Esophagus muscularis mucosa (tissue), 4 donors: ENCODE measurements around the gene RCBTB1. TPM values are rescaled to one million over a fixed set of nuclear protein-coding genes. Genes with fewer than 3 reads are reported as not detected.

Experiments
- DNase-seq: peaks from one replicate; pipeline ENCODE4 v3.0.0-alpha.2; 2017; ENCODE audit errors: extremely low spot score
- H3K27ac ChIP-seq, 4 donors: fragments of 200-600 bp; sonication (generic); replicated peaks in 1 of 4; 1 replicate in 3 of 4; 2 replicates in 1 of 4; pipeline ENCODE4 v1.5.1; 2016 to 2019; ENCODE audit warnings: mild to moderate bottlenecking in 1 of 4
- H3K27me3 ChIP-seq, 4 donors: fragments of 200-600 bp; sonication (generic); one replicate each; pipeline versions ENCODE4 v1.5.1 to v1.6.0; 2016 to 2019
- H3K36me3 ChIP-seq, 4 donors: fragments of 200-600 bp; sonication (generic); one replicate each; pipeline ENCODE4 v1.5.1; 2016 to 2019
- H3K4me1 ChIP-seq, 4 donors: fragments of 200-600 bp; sonication (generic); one replicate each; pipeline ENCODE4 v1.5.1; 2016 to 2019
- H3K4me3 ChIP-seq, 4 donors: fragments of 200-600 bp; sonication (generic); 1 replicate in 2 of 4; 2 replicates in 2 of 4; pipeline ENCODE4 v1.5.1; 2016 to 2019; ENCODE audit warnings: mild to moderate bottlenecking in 4 of 4, moderate library complexity in 1 of 4
- H3K9me3 ChIP-seq, 4 donors: fragments of 200-600 bp; sonication (generic); 1 replicate in 3 of 4; 2 replicates in 1 of 4; pipeline ENCODE4 v1.5.1; 2016 to 2019
- CTCF ChIP-seq, 3 experiments: fragments of 200-600 bp in 2 of 3; fragments of 450-650 bp in 1 of 3; sonication (generic) in 2 of 3; IDR thresholded peaks; one replicate each; pipeline ENCODE4 v1.5.1; 2017 to 2019; ENCODE audit warnings: antibody characterized with exemption in 3 of 3, mild to moderate bottlenecking in 2 of 3, moderate library complexity in 1 of 3
- EP300 ChIP-seq: sonication (generic); formaldehyde crosslinking; IDR thresholded peaks from one replicate; pipeline ENCODE4 v1.6.1; 2017; ENCODE audit warnings: antibody characterized with exemption
- POLR2A ChIP-seq: fragments of 450-650 bp; IDR thresholded peaks from one replicate; pipeline ENCODE4 v1.6.1; 2017; ENCODE audit warnings: antibody characterized with exemption, moderate library complexity, mild to moderate bottlenecking, low read depth
- POLR2AphosphoS5 ChIP-seq, 2 donors: sonication (generic); formaldehyde crosslinking; IDR thresholded peaks; one replicate each; pipeline ENCODE4 v1.6.1; 2017; ENCODE audit warnings: antibody characterized with exemption in 2 of 2
- WGBS: methylation state at CpG from one replicate; pipeline ENCODE4 v1.1.5; 2018; 5-methylcytosine and 5-hydroxymethylcytosine counted together
- intact Hi-C: fragments of 100-400 bp; cut with DNase I; formaldehyde crosslinking; loops from one replicate; pipeline ENCODE4 v1.15.1; 2023
- total RNA-seq, 4 donors: library from RNA; depleted of rRNA; stranded (reverse); fragments of >200 nt; gene quantifications; one replicate each; pipeline versions ENCODE4 v1.1.0 to v1.2.1, GENCODE V29; 2016

The RCBTB1 gene
- total RNA-seq, 4 donors from 2014 or later: 11.1 to 14.7 (median 12.3) TPM

- Histone ChIP-seq H3K4me3 (no peak overlapping the region), H3K27ac (no peak overlapping the region), H3K27me3 (no peaks in the 10 kb centered on the region), H3K4me1 (no peaks in the 10 kb centered on the region), H3K9me3 (no peaks in the 10 kb centered on the region), H3K36me3 (peaks cover 23 to 92% (median 63%) of the 10 kb centered on the region in 4 donors)
- DNase-seq: no peak
- intact Hi-C loops: no loop called here
- 79% methylated on average over 10 of the region's 10 CpGs for WGBS
- no peak for TF ChIP-seq POLR2AphosphoS5 (IDR thresholded peaks at IDR 0.05)
- TF ChIP-seq POLR2A: no peak
- TF ChIP-seq CTCF (IDR thresholded peaks at IDR 0.05): no peak
- no peak for TF ChIP-seq EP300
These were observed 34.3 kb downstream of the RCBTB1 start for GRCh38 chr13:49550942-49551644.

DNA sequence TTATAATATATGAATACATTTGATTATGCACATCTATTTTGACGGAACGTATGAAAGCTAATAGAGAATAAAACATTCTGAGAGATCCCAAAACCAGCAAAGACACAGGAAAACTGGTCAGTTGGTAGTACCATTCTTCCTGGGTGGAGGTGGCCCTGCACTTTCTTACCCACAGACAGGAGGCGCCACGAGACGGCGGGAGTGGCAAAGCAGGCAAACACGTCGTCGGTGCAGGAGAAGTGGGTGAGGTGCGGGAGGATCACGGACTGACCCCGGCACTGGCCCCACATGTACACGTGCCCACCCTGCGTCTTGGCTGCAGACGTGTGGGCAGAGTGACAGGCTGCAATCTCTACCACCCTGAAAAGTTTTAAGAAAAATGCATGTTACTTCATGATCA lies 36.1 kb downstream of the RCBTB1 start:
- no peak for DNase-seq
- no peaks in the 10 kb centered on the region for H3K4me1 ChIP-seq
- H3K4me3 ChIP-seq: no peak overlapping the region
- no peaks in the 10 kb centered on the region for H3K9me3 ChIP-seq
- 74% methylated on average over 9 of the region's 15 CpGs for WGBS
- no peaks in the 10 kb centered on the region for H3K27me3 ChIP-seq
- H3K36me3 ChIP-seq: peaks cover 29 to 93% (median 67%) of the 10 kb centered on the region in 4 donors
- TF ChIP-seq CTCF (IDR thresholded peaks at IDR 0.05) (peak in 2 of 3 experiments; percentile 11 to 30), EP300 (no peak)
- H3K27ac ChIP-seq: no peak overlapping the region
- intact Hi-C loops: no loop called here

DNA sequence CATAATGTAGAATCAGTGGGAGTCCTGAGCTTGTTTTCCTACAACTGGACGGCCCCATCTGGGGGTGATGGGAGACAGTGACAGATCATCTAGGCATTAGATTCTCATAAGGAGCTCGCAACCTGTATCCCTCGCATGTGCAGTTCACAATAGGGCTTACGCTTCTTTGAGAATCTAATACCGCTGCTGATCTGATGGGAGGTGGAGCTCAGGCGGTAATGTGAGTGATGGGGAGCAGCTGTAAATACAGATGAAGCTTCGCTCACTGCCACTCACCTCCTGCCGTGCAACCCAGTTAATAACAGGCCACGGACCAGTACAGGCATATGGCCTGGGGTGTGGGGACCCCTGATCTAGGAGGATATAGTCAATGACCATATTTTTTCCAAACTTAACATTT lies 38.8 kb downstream of the RCBTB1 start:
- WGBS: 88% methylated on average over 9 of the region's 9 CpGs
- intact Hi-C loops: no loop called here

GRCh38 chr13:49545661-49546060 lies 39.7 kb downstream of the RCBTB1 start:
- H3K36me3 ChIP-seq: peaks cover 32 to 94% (median 78%) of the 10 kb centered on the region in 4 donors
- no peaks in the 10 kb centered on the region for H3K9me3 ChIP-seq
- no peaks in the 10 kb centered on the region for H3K27me3 ChIP-seq
- DNase-seq: no peak
- no peaks in the 10 kb centered on the region for H3K4me1 ChIP-seq
- no peak overlapping the region for H3K4me3 ChIP-seq
- intact Hi-C loops: no loop called here
- TF ChIP-seq POLR2A (no peak), EP300 (no peak), POLR2AphosphoS5 (IDR thresholded peaks at IDR 0.05) (no peak), CTCF (IDR thresholded peaks at IDR 0.05) (no peak)
- H3K27ac ChIP-seq: no peak overlapping the region
- WGBS: 91% methylated on average over 4 of the region's 4 CpGs

More for the DNA sequence above, 38.8 kb downstream of the RCBTB1 start:
- Histone ChIP-seq H3K4me1 (no peaks in the 10 kb centered on the region), H3K36me3 (peaks cover 32 to 94% (median 78%) of the 10 kb centered on the region in 4 donors), H3K27me3 (no peaks in the 10 kb centered on the region), H3K4me3 (no peak overlapping the region), H3K9me3 (no peaks in the 10 kb centered on the region), H3K27ac (no peak overlapping the region)
- TF ChIP-seq POLR2A (no peak), CTCF (IDR thresholded peaks at IDR 0.05) (no peak), POLR2AphosphoS5 (IDR thresholded peaks at IDR 0.05) (no peak), EP300 (no peak)
- no peak for DNase-seq

- 88% methylated on average over 3 of the region's 3 CpGs for WGBS
- H3K36me3 ChIP-seq: peaks cover 27 to 89% (median 70%) of the 10 kb centered on the region in 4 donors
- intact Hi-C loops: no loop called here
These were observed 41.7 kb downstream of the RCBTB1 start for GRCh38 chr13:49543656-49544055.

More at GRCh38 chr13:49543656-49544055, 41.7 kb downstream of the RCBTB1 start:
- Histone ChIP-seq H3K4me3 (no peak overlapping the region), H3K4me1 (peaks cover 0 to 8% (median 5%) of the 10 kb centered on the region in 4 donors), H3K27me3 (no peaks in the 10 kb centered on the region), H3K9me3 (no peaks in the 10 kb centered on the region), H3K27ac (no peak overlapping the region)
- TF ChIP-seq POLR2A (no peak), EP300 (no peak), POLR2AphosphoS5 (IDR thresholded peaks at IDR 0.05) (no peak), CTCF (IDR thresholded peaks at IDR 0.05) (no peak)
- no peak for DNase-seq
